Islet of Langerhans (tissue), 1 donor: ENCODE measurements around the gene RTN4R.

Experiments used
- FAIRE-seq: peaks from one replicate; lab custom pipeline; 2011; peaks lifted over from hg19 to GRCh38; lab: Jason Lieb, UNC

RTN4R gene

GRCh38 chr22:20257212-20258020 lies 10.7 kb downstream of the RTN4R start:
- FAIRE-seq = no peak

DNA sequence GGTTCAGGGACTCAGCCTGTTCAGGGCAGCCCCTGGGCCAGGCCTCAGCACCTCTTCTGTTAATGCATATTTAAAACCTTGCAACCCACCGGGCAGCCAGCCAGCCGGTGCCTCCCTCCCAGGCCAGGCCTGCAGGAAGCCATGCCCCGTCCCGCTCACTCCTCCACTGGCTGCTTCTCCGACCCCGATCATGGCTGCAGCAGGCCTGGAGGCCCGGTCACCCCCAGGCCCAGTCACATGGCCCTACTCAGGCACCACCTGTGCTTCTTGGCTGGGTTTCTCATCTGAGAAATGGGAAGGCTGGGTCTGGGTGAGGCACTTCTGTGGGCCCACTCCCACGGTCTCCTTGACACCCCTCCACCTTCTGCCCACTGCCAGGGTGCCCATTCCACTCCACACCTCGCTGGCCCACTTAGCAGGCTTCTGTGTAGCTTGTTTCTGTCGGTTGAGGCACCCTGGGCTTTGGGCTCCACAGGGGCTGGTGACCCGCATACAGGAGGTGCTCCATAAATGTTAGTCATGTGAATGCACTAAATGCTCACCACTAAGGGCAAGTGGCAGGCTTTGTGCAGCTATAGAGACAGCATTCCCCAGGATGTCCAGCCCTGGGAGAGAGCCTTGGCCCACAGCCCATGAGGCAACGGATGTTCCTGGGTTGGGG lies 11.4 kb downstream of the RTN4R start:
- FAIRE-seq = no peak

GRCh38 chr22:20256027-20256426 lies 12.1 kb downstream of the RTN4R start:
- FAIRE-seq = no peak

DNA sequence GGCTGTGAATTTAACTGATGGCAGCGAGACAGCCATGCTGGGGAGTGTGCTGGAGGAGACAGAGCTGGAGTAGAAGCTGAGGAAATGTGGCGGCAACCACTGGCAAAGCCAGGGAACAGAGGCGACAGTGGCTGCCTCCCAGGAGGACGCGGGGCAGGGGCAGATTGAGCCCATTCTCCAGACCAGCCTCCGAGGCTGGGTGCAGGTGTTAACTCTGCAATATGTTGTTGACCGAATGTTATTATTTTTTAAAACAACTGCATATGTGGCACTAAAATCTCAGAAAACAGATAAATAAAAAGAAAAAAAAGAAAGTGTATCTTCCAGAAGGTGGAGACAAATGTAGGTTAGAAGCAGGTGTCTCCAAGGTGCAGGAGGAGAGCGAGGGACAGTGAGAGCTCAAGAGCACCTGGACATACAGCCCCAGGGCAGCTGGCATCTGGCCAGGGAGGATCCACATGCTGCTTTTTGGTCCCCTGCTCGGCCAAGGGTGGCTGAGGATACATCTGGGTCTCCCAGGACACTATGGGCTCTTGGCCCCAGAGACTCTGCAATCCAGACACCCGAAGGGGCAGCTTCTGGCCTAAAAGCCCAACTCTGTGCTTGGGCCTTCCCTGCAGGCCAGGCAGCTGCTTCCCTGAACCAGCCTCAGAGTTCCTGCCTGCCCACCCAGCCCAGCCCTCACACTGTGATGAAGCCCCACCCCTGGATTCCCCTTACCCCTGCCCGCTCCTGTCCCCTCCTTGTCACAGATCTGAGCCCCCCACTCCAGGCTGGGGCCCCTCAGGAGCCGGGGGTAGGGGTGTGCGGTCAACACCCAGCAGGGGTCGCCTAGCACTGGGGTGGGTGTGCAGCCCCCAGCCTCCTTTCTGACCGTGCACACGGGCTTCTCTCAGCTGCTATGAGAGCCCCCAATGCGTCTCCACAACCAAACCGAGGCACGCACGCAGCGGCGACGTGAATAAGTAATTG lies 12.9 kb downstream of the RTN4R start:
- FAIRE-seq = no peak

- no peak for FAIRE-seq
These were observed 15.0 kb downstream of the RTN4R start for GRCh38 chr22:20253161-20253560.

DNA sequence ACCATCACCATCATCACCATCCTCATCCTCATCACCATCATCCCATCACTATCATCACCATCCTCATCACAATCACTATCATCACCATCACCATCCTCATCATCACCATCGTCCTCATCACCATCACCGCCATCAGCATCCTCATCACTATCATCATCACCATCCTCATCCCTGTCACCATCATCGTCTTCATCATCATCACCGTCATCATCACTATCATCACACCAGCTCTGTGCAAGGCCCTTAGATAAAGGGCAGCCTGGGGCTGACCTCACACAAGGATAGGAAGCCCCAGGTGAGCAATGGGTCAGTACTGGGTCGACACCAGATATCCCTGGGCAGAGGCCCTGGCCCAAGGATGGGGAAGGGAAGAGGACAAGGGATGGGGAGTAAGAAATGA lies 16.1 kb downstream of the RTN4R start:
- no peak for FAIRE-seq

GRCh38 chr22:20251491-20251890 lies 16.6 kb downstream of the RTN4R start:
- FAIRE-seq = no peak

DNA sequence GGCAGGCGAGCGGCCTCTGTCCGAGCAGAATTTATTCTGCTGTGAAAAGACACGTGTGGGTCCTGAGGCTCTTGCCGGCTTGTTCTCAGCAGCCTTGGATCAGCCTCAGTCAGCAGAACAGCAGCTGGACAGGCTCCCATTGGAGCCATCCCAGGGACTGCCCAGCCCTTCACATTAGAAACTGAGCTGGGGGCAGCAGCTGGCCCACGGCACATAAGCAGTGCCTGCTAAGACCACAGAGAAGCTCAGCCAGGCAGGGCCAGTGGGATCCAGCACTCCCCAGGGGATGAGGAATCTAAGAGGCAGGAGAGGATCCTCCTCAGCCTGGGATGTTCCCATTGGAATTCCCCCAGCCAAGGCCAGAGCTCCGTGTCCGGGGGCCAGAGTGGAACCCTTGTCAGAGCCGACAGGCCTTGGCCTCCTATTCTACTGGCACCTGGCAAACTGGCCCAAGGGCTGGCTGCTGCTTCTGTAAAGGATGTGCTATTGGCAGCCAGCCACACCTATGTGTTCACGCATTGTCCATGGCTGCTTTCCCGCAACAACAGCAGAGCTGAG lies 18.2 kb downstream of the RTN4R start:
- no peak for FAIRE-seq

DNA sequence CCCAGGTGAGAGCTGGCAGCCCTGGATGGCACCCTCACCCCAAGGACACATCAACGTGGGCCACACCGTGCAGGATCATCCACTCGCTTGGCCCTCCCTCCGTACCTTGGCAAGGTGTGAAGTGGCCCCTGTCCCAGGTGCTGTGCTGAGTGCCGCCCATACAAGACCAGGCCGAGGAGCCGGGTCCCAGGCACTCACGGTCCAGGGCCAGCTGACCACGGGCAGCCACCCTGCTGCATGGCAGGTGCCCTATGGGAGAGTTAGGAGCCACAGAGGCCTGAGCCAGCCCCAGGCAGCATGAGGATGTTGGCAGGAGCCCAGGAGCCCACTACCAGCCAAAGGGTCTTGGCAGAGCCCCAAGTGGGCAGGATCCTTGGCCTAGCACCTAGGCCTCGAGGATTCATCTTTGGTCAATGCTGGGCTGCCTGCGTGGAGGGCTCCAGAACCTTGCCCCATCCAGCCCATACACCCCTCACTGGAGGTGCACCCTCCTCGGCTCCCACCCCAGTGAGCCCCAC lies 19.6 kb downstream of the RTN4R start:
- FAIRE-seq = no peak

GRCh38 chr22:20247608-20248171 lies 20.4 kb downstream of the RTN4R start:
- no peak for FAIRE-seq

- FAIRE-seq = no peak
These were observed 21.1 kb downstream of the RTN4R start for GRCh38 chr22:20247010-20247505.

DNA sequence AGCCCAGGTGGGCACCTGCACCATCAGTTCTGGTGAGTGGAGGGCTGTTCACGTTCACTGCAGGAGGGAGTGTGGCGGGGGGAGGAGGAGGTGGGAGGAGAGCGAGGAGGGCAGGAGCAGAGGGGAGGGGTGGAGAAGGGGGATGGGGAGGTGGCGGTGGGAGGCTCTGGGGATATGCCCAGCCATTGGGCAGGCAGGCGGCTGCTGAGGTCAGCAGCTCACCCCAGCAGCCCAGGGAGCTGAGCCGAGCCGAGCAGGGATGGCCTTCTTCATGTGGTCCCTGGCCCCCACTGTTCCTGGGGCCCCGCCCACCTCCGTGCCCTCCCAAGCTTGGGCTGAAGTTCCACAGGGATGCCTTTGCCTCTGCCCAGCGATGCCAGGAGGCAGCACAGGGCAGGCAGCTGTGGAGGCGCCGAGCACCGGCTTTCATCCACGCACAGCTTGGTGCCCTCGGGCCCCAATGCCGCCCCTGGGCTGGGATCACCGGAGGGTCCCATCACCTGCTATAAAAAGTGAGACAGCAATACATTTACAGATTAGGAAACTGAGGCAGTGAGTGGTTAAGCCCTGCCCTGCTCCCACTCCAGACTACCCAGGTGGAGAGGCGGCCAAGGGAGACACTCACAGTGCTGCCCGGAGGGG lies 21.6 kb downstream of the RTN4R start:
- FAIRE-seq = no peak

- FAIRE-seq = no peak
These were observed 22.3 kb downstream of the RTN4R start for GRCh38 chr22:20245577-20246367.

- no peak for FAIRE-seq
These were observed 23.2 kb downstream of the RTN4R start for GRCh38 chr22:20244691-20245576.

- no peak for FAIRE-seq
These were observed 23.9 kb downstream of the RTN4R start for GRCh38 chr22:20244250-20244648.

- FAIRE-seq = no peak
These were observed 24.4 kb downstream of the RTN4R start for GRCh38 chr22:20243537-20244249.

DNA sequence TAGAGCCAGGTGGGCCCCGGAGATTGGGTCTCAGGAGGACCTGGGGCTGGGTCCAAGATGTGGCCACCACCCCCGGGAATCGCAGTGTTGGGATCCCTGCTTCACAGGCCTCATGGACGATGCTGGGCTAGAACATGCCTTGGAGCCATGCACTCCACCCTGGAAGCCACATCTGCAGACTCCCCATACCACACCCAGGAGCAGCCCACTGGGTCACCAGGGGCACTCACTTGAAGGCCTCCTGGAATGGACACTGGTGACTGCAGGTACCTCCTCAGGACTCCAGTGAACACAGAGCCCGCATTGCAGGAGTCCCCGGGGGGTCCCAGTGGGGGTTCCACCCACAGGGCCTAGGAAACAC lies 25.0 kb downstream of the RTN4R start:
- FAIRE-seq = no peak

DNA sequence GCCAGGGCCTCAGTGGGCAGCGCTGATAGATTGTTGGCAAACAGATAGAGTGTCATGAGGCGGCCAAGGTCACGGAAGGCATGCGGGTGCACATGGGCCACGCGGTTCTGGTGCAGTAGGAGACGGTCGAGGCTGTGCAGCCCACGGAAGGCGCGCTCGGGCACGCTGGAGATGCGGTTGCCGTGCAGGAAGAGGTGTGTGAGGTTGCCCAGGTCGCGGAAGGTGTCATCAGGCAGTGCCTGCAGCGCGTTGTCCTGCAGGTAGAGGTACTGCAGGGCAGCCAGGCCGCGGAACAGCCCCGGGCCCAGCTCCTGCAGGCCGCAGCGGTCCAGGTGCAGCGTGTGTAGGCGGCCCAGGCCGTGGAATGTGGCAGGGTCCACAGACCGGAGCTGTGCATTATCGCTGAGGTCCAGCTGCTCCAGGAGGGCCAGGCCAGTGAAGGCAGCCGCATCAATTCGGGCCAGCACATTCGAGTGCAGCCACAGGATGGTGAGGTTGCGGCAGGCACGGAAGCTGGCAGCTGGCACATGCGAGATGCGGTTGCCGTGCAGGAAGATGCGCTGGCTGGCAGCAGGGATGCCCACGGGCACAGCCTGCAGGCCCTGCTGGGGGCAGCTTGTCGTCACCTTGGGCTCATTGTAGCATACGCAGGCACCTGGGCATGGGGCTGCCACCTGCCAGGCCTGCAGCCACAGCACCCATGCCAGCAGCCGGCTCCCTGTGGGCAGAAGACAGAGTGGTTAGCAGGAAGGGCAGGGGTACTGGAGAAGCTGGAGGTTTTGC lies 25.5 kb downstream of the RTN4R start:
- no peak for FAIRE-seq
